HepG2 (cell line): ENCODE data around the gene CTCF. TPM values are rescaled to one million over a fixed set of nuclear protein-coding genes. Genes with fewer than 3 reads are reported as not detected.
A peak's percentile ranks its signal among the peaks of the same experiment; 100 is the strongest.

ENCODE experiments used
- ATAC-seq: fragments of 200-7000 bp; cut with Tn5 transposase; 3 replicates; pipeline ENCODE4 v1.9.1; 2020; ENCODE audit warnings: mild to moderate bottlenecking, moderate library complexity
- BruUV-seq: library from RNA; stranded (reverse); fragments of 400-500 nt; replicated peaks from 2 replicates; lab custom pipeline; 2021; lab: Mats Ljungman, UMichigan
- CTCF ChIA-PET: fragments of 300-600 bp; formaldehyde crosslinking; extraction: SDS; loops from one replicate; lab custom pipeline; 2021; ENCODE audit warnings: low total read pairs, inconsistent platforms, low intra/inter-chr PET ratio; lab: Yijun Ruan, JAX
- POLR2A ChIA-PET: fragments of 350-600 bp; sonication (Branson Sonifier 250); formaldehyde crosslinking; loops from one replicate; lab custom pipeline; 2020; ENCODE audit warnings: antibody characterized with exemption, inconsistent platforms; lab: Yijun Ruan, JAX
- DNase-seq: peaks from one replicate; pipeline ENCODE4 v3.0.0-alpha.2; 2015; ENCODE audit warnings: low spot score
- FAIRE-seq: peaks from 3 replicates; lab custom pipeline; 2011; peaks lifted over from hg19 to GRCh38; lab: Jason Lieb, UNC
- H2AFZ ChIP-seq: one replicate; pipeline ENCODE4 v1.6.1; 2011; ENCODE audit warnings: low read length, inconsistent platforms
- H3K27ac ChIP-seq: fragments of 300-600 bp; 3 replicates; pipeline ENCODE4 v1.8.0; 2011; ENCODE audit warnings: mixed run types, mild to moderate bottlenecking, mixed read lengths, low read length, inconsistent platforms; ENCODE audit not compliant: insufficient read depth; ENCODE audit errors: extremely low read length
- H3K27me3 ChIP-seq, 2 experiments: fragments of 200-600 bp in 1 of 2; 2 replicates in 1 of 2; 3 replicates in 1 of 2; pipeline versions ENCODE4 v1.6.0 to v1.8.0; 2011; ENCODE audit warnings: low read length in 2 of 2, mild to moderate bottlenecking in 2 of 2, moderate library complexity in 2 of 2, inconsistent platforms in 1 of 2; ENCODE audit not compliant: insufficient read depth in 2 of 2, control insufficient read depth in 1 of 2
- H3K36me3 ChIP-seq, 2 experiments: fragments of 200-600 bp in 1 of 2; replicated peaks in 1 of 2; 2 replicates in 1 of 2; 3 replicates in 1 of 2; pipeline versions ENCODE4 v1.5.1 to v1.8.0; 2011; ENCODE audit warnings: low read length in 2 of 2, inconsistent platforms in 1 of 2; ENCODE audit not compliant: insufficient read depth in 2 of 2, control insufficient read depth in 1 of 2
- H3K4me1 ChIP-seq: 2 replicates; pipeline ENCODE4 v1.5.1; 2012; ENCODE audit warnings: low read length, inconsistent platforms; ENCODE audit not compliant: insufficient read depth
- H3K4me2 ChIP-seq: 2 replicates; pipeline ENCODE4 v1.6.0; 2011; ENCODE audit warnings: low read depth, low read length, inconsistent platforms
- H3K4me3 ChIP-seq, 3 experiments: fragments of 200-600 bp in 1 of 3; sonication (generic), shearing (Covaris generic) in 1 of 3; replicated peaks in 1 of 3; 2 replicates each; pipeline ENCODE4 v1.5.1; 2011 to 2016; ENCODE audit warnings: low read length in 3 of 3, inconsistent platforms in 2 of 3, low read depth in 2 of 3, mild to moderate bottlenecking in 2 of 3, control low read depth in 1 of 3, mixed read lengths in 1 of 3; ENCODE audit not compliant: insufficient read depth in 1 of 3
- H3K79me2 ChIP-seq: one replicate; pipeline ENCODE4 v1.6.1; 2011; ENCODE audit warnings: low read length, inconsistent platforms; ENCODE audit not compliant: insufficient read depth
- H3K9ac ChIP-seq: 2 replicates; pipeline ENCODE4 v1.6.0; 2011; ENCODE audit warnings: mild to moderate bottlenecking, low read depth, low read length, inconsistent platforms; ENCODE audit not compliant: insufficient read depth
- H3K9me3 ChIP-seq: 2 replicates; pipeline ENCODE4 v1.5.1; 2012; ENCODE audit warnings: mild to moderate bottlenecking, low read length
- H4K20me1 ChIP-seq: 2 replicates; pipeline ENCODE4 v1.6.0; 2011; ENCODE audit warnings: inconsistent platforms, mild to moderate bottlenecking, low read length, moderate library complexity; ENCODE audit not compliant: insufficient read depth
- MEF2D ChIP-seq: sonication (generic); formaldehyde crosslinking; IDR thresholded peaks from 2 replicates; pipeline ENCODE4 v1.5.1; 2020; ENCODE audit warnings: mild to moderate bottlenecking, missing genetic modification reagents
- PLSCR1 ChIP-seq: sonication (generic); formaldehyde crosslinking; IDR thresholded peaks from 2 replicates; pipeline ENCODE4 v1.5.0; 2020; ENCODE audit warnings: missing genetic modification reagents, mild to moderate bottlenecking, borderline replicate concordance
- PRMT3 ChIP-seq: sonication (generic); formaldehyde crosslinking; IDR thresholded peaks from 2 replicates; pipeline ENCODE4 v1.8.1; 2022; ENCODE audit warnings: low read depth, mild to moderate bottlenecking, moderate library complexity, missing genetic modification reagents, borderline replicate concordance
- ZBED4 ChIP-seq: sonication (generic); formaldehyde crosslinking; IDR thresholded peaks from 2 replicates; pipeline ENCODE4 v1.4.0; 2020; ENCODE audit warnings: missing genetic modification reagents, borderline replicate concordance
- ZBTB44 ChIP-seq: sonication (generic); formaldehyde crosslinking; IDR thresholded peaks from 2 replicates; pipeline ENCODE4 v1.4.0; 2020; ENCODE audit warnings: missing genetic modification reagents
- ZNF414 ChIP-seq: sonication (generic); formaldehyde crosslinking; IDR thresholded peaks from 2 replicates; pipeline ENCODE4 v1.5.0; 2020; ENCODE audit warnings: missing genetic modification reagents
- ZNF687 ChIP-seq: sonication (generic); formaldehyde crosslinking; IDR thresholded peaks from 2 replicates; pipeline ENCODE4 v1.5.1; 2020; ENCODE audit warnings: mild to moderate bottlenecking, missing genetic modification reagents, moderate library complexity
- WGBS: methylation state at CpG from one replicate; pipeline ENCODE4 v1.1.6; 2017; ENCODE audit warnings: low lambda C conversion rate; 5-methylcytosine and 5-hydroxymethylcytosine counted together
- in situ Hi-C: cut with HindIII; loops from 2 replicates; pipeline ENCODE4 v1.10.0; 2017; ENCODE audit warnings: low pct_unique_long_range_greater_than_20kb; ENCODE audit not compliant: extremely low pct_ligation_motif_present
- intact Hi-C: fragments of 100-400 bp; cut with micrococcal nuclease; formaldehyde crosslinking; loops from one replicate; pipeline ENCODE4 v1.10.0; 2022; ENCODE audit not compliant: unreplicated experiment
- polyA plus RNA-seq, 8 experiments: library from polyadenylated mRNA; depleted of rRNA in 3 of 8; stranded (reverse) in 7 of 8; unstranded in 1 of 8; fragments of >200 nt; fragmentation: Illumina TruSeq in 4 of 8; extraction: Trizol in 4 of 8; gene quantifications; 2 replicates each; pipeline versions ENCODE4 v1.2.1 to v1.2.3, GENCODE V29; 2011 to 2016; ENCODE audit warnings: low read depth in 4 of 8, missing spikeins in 1 of 8, mixed read lengths in 1 of 8; ENCODE audit not compliant: insufficient read depth in 1 of 8
- total RNA-seq, 5 experiments: library from RNA; depleted of rRNA; stranded (reverse); fragments of >200 nt; fragmentation: Illumina TruSeq; extraction: Trizol; gene quantifications; 2 replicates each; pipeline ENCODE4 v1.2.3, GENCODE V29; 2016; ENCODE audit warnings: low read depth in 1 of 5

CTCF gene
- total and polyA plus RNA-seq, 2 of the 13 experiments (the other 11 are each of a cell fraction or from before 2014, with no cell fraction given): 19.5 to 37.5 TPM

- Histone ChIP-seq H3K27me3 (peaks cover 0 to 18% of the 10 kb centered on the region in 2 experiments; a peak in 2 of 5 replicates), H3K79me2 (no peaks in the 10 kb centered on the region), H3K27ac (no peak overlapping the region), H3K9me3 (no peaks in the 10 kb centered on the region), H2AFZ (no peak overlapping the region), H3K4me3 (no peak overlapping the region), H4K20me1 (no peaks in the 10 kb centered on the region), H3K9ac (no peak overlapping the region), H3K4me2 (no peak overlapping the region), H3K36me3 (no peaks in the 10 kb centered on the region), H3K4me1 (peaks cover 31% of the 10 kb centered on the region)
- intact Hi-C loops (no loop called here), in situ Hi-C loops (loop anchor here (5.0 kb wide), 1 partner anchor 36 kb away; the partner anchor contains the start of genes AGRP and ATP6V0D1)
- FAIRE-seq (no peak), ATAC-seq (no peak), DNase-seq (no peak)
- ChIA-PET POLR2A (no interaction called here), CTCF (no interaction called here)
- no TSS peak for BruUV-seq
- TF ChIP-seq MEF2D (CRISPR knock-in tag) (no peak), ZBED4 (CRISPR knock-in tag) (no peak), ZBTB44 (no peak), ZNF414 (CRISPR knock-in tag) (no peak), ZNF687 (CRISPR knock-in tag) (0 out of 2 replicates have a peak, but pooled peaks have one; percentile 22), PLSCR1 (CRISPR knock-in tag) (no peak), PRMT3 (no peak)
- 72% methylated on average over 8 of the region's 8 CpGs for WGBS
Observed at GRCh38 chr16:67518676-67519075, 43.6 kb upstream of the CTCF start.
